LNCaP clone FGC (cell line): ENCODE data around the gene IGFBP1.

Experiments
- DNase-seq: peaks from one replicate; pipeline ENCODE4 v3.0.0-alpha.2; 2011; ENCODE audit warnings: low read depth
- H3K4me3 ChIP-seq: 2 replicates; pipeline ENCODE4 v1.5.1; 2011; ENCODE audit warnings: mild to moderate bottlenecking, low read depth, low read length, control low read depth
- CTCF ChIP-seq: IDR thresholded peaks from 2 replicates; pipeline ENCODE4 v1.5.1; 2012; ENCODE audit warnings: mild to moderate bottlenecking; ENCODE audit not compliant: control insufficient read depth, insufficient read depth; ENCODE audit errors: extremely low read depth

Gene IGFBP1

GRCh38 chr7:45867471-45867870 is 20.8 kb upstream of the IGFBP1 start:
- H3K4me3 ChIP-seq = no peak overlapping the region
- TF ChIP-seq CTCF = no peak
- DNase-seq = no peak

- H3K4me3 ChIP-seq = no peak overlapping the region
- TF ChIP-seq CTCF = no peak
- DNase-seq = no peak
Observed at GRCh38 chr7:45869426-45869825, 18.9 kb upstream of the IGFBP1 start.

- DNase-seq = no peak
- peak; percentile 49 for TF ChIP-seq CTCF
- H3K4me3 ChIP-seq = no peak overlapping the region
Observed at GRCh38 chr7:45872116-45873034, 15.9 kb upstream of the IGFBP1 start.

GRCh38 chr7:45873035-45873354 is 15.3 kb upstream of the IGFBP1 start, which contains the start of gene CCDC201:
TSS of gene CCDC201 (minus strand) at chr7:45873082. CDS start at chr7:45873007, 75 bp downstream.
- TF ChIP-seq CTCF = no peak
- H3K4me3 ChIP-seq = no peak within 1 kb of the TSS
- DNase-seq = no peak

- no peak for TF ChIP-seq CTCF
- no peak overlapping the region for H3K4me3 ChIP-seq
- no peak for DNase-seq
Observed at GRCh38 chr7:45873355-45873754, 14.9 kb upstream of the IGFBP1 start.

- no peak overlapping the region for H3K4me3 ChIP-seq
- TF ChIP-seq CTCF = no peak
- DNase-seq = no peak
Observed at GRCh38 chr7:45874408-45875131, 13.7 kb upstream of the IGFBP1 start.
